AG04450 (cell line): Measurements from ENCODE around the gene TLR5. TPM values are rescaled to one million over a fixed set of nuclear protein-coding genes. Genes with fewer than 3 reads are reported as not detected.
A peak's percentile ranks its signal among the peaks of the same experiment; 100 is the strongest.

Source experiments
- CTCF ChIA-PET: fragments of 300-600, 350-600 bp; formaldehyde crosslinking; extraction: SDS; loops from one replicate; lab custom pipeline; 2022; ENCODE audit warnings: antibody characterized with exemption, inconsistent platforms; lab: Charles Lee
- POLR2A ChIA-PET: fragments of 350-600 bp; formaldehyde crosslinking; extraction: SDS; loops from one replicate; lab custom pipeline; 2021; ENCODE audit warnings: antibody characterized with exemption, inconsistent platforms; lab: Yijun Ruan, JAX
- DNase-seq: peaks from one replicate; pipeline ENCODE4 v3.0.0-alpha.2; 2011; ENCODE audit warnings: low read depth, low spot score
- H3K27ac ChIP-seq: one replicate; pipeline ENCODE4 v1.5.1; 2012; ENCODE audit warnings: low read depth, low read length, control low read depth
- H3K27me3 ChIP-seq: one replicate; pipeline ENCODE4 v1.6.0; 2012; ENCODE audit warnings: low read length; ENCODE audit not compliant: control insufficient read depth, insufficient read depth
- H3K4me3 ChIP-seq: 2 replicates; pipeline ENCODE4 v1.5.1; 2011; ENCODE audit warnings: mild to moderate bottlenecking, low read depth, low read length, control low read depth
- H3K9me3 ChIP-seq: 2 replicates; pipeline ENCODE4 v1.5.1; 2012; ENCODE audit warnings: low read length; ENCODE audit not compliant: control insufficient read depth, insufficient read depth
- CTCF ChIP-seq: IDR thresholded peaks from 2 replicates; pipeline ENCODE4 v1.5.1; 2011; ENCODE audit warnings: low read depth, low read length, control low read depth, inconsistent platforms
- polyA plus RNA-seq: library from polyadenylated mRNA; depleted of rRNA; stranded (reverse); fragments of >200 nt; gene quantifications from 2 replicates; pipeline ENCODE4 v1.2.3, GENCODE V29; 2011

The TLR5 gene
- polyA plus RNA-seq, 1 experiment, result 0.07 TPM

GRCh38 chr1:223077247-223077833 lies 65.7 kb downstream of the TLR5 start:
- ChIA-PET POLR2A (no interaction called here), CTCF (interaction anchor here (1.3 to 3.7 kb wide), 2 partner anchors 13 to 284 kb away, joined by 4 to 15 read pairs; no protein-coding TSS in a partner anchor)
- H3K9me3 ChIP-seq, result no peaks in the 10 kb centered on the region; the same call in 1 of the 2 replicates
- no peak for DNase-seq
- no peak overlapping the region for H3K27ac ChIP-seq
- 0 out of 2 replicates have a peak, but pooled peaks have one; percentile 1 for TF ChIP-seq CTCF
- H3K4me3 ChIP-seq, result no peak overlapping the region
- H3K27me3 ChIP-seq, result peaks cover 31% of the 10 kb centered on the region

GRCh38 chr1:223076362-223076761 lies 66.7 kb downstream of the TLR5 start:
- Histone ChIP-seq H3K9me3 (no peaks in the 10 kb centered on the region; the same call in 1 of the 2 replicates), H3K27me3 (peaks cover 34% of the 10 kb centered on the region), H3K4me3 (no peak overlapping the region), H3K27ac (no peak overlapping the region)
- ChIA-PET CTCF (interaction anchor here (1.3 to 3.7 kb wide), 2 partner anchors 14 to 283 kb away, joined by 4 to 15 read pairs; no protein-coding TSS in a partner anchor), POLR2A (no interaction called here)
- DNase-seq, result no peak
- TF ChIP-seq CTCF, result no peak

GRCh38 chr1:223075834-223076233 lies 67.2 kb downstream of the TLR5 start:
- Histone ChIP-seq H3K27me3 (peaks cover 34% of the 10 kb centered on the region), H3K9me3 (no peaks in the 10 kb centered on the region; the same call in 1 of the 2 replicates), H3K4me3 (no peak overlapping the region), H3K27ac (no peak overlapping the region)
- no peak for DNase-seq
- ChIA-PET POLR2A (no interaction called here), CTCF (interaction anchor here (3.7 kb wide), 1 partner anchor 14 kb away, joined by 15 read pairs; no protein-coding TSS in a partner anchor)
- no peak for TF ChIP-seq CTCF

DNA sequence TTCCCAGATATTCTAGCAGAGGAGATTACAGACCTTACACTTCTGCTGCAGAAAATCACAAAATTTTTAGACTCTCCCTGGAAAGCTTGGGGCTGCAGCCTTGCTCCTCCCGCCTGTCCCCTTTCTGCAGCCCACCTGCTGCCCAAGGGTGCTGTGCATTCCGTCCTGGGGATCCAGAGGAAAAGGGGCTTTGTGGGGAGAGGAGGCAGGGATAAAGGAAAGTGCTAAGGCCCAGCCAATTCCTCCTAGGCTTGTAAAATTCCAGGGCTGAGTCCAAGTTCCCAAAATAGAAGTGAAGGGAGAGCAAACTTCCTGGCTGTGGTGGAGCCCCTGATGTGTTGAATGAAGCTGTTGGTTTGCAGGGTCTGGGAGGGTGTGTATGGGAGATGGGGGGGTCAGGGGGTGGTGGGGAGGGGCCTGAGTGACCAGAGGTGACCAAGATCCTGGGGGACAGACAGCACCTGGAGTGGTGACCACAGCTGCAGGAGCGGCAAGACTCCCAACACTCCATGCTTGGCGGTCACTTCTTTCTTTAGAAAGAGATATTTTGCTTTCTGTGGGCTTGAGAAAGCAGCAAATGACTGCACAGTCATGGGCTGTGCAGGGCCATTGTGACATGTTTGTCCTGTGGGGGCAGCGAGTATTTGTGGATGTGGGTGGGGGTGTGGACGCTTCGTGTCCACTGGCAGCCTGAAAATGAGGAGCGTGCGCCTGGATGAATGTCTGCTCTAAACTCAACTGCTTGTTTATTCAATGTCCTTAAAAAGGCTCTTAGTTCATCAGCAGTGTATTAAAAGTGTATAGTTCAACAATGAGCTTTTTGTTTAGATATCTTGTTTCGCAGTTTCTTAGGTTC lies 68.4 kb downstream of the TLR5 start:
- Histone ChIP-seq H3K9me3 (no peaks in the 10 kb centered on the region), H3K27ac (no peak overlapping the region), H3K4me3 (no peak overlapping the region), H3K27me3 (peaks cover 34% of the 10 kb centered on the region)
- DNase-seq, result no peak
- POLR2A ChIA-PET, result no interaction called here
- TF ChIP-seq CTCF, result no peak
- CTCF ChIA-PET, result interaction anchor here (1.2 to 3.7 kb wide), 3 partner anchors 15 to 59 kb away, joined by 5 to 15 read pairs (median 10); no protein-coding TSS in a partner anchor
